Stimulated activated CD8-positive, alpha-beta memory T cell treated with anti-CD3 and anti-CD28 coated beads, Interleukin-12 subunit alpha, Interleukin-12 subunit beta, amount 100 ng/mL, for 1 hour (primary cell): Measurements from ENCODE around the gene FUCA1.

Source experiments
- DNase-seq: peaks from one replicate; pipeline ENCODE4 v3.0.0-alpha.2; 2020; ENCODE audit warnings: low read depth

Gene FUCA1

GRCh38 chr1:23801338-23801748, 66.7 kb downstream of the FUCA1 start:
- DNase-seq: no peak

- DNase-seq: peak; percentile 94
Observed at GRCh38 chr1:23800400-23801337, 67.4 kb downstream of the FUCA1 start, which contains the start of gene GALE. TSS of gene GALE (minus strand) at chr1:23800754. CDS start at chr1:23799007, 1,747 bp downstream.

GRCh38 chr1:23799570-23800399, 68.3 kb downstream of the FUCA1 start:
- DNase-seq: no peak

- DNase-seq: no peak
Observed at GRCh38 chr1:23799255-23799569, 68.9 kb downstream of the FUCA1 start.

- DNase-seq: no peak
Observed at GRCh38 chr1:23798662-23799142, 69.4 kb downstream of the FUCA1 start.

- no peak for DNase-seq
Observed at GRCh38 chr1:23797478-23798448, 70.3 kb downstream of the FUCA1 start.

- no peak for DNase-seq
Observed at GRCh38 chr1:23796466-23797271, 71.4 kb downstream of the FUCA1 start.

- DNase-seq: no peak
Observed at GRCh38 chr1:23795676-23796465, 72.2 kb downstream of the FUCA1 start.
